GM21528 (cell line): Measurements from ENCODE around the gene SLC17A7.

Experiments
- ATAC-seq: cut with Tn5 transposase; IDR thresholded peaks from one replicate; pipeline ENCODE4 v1.9.1; 2021; ENCODE audit warnings: mild to moderate bottlenecking, moderate library complexity; ENCODE audit not compliant: unreplicated experiment, low FRiP score

SLC17A7 gene

DNA sequence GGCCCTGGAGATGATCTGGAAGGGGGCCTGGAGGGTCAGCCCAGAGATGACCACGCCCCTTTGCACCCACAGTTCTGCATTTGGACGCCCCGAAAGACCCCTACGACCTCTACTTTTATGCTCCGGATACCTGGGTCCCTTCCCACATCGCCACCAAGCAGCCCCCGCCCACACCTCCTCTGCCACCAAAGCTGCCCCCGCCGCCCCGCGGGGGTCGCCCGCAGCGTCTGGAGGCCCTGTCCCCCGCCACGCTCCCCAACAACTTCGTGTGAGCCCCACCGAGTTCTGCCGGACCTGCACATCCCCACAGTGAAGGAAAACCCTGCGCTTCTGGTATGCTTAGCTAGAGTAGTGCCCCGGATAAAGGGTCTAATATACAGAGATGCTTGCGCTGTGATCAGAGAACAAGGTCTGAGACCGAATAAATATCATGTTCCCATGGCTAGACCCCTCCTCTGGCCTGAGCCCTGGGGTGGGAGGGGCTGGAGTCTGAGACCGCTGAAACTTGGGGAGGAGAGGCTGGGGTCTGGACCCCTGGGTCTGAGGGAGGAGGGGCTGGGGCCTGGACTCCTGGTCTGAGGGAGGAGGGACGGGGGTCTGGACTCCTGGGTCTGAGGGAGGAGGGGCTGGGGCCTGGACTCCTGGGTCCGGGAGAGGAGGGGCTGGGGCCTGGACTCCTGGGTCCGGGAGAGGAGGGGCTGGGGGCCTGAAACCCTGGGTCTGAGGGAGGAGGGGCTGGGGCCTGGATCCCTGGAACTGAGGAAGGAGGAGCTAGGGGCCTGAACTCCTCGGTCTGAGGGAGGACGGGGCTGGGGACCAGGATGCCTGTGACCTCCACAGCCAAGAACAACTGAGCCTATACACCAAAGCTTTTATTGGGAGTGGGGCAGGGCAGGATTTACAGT is 12.5 kb downstream of the SLC17A7 start:
- ATAC-seq, result no peak

DNA sequence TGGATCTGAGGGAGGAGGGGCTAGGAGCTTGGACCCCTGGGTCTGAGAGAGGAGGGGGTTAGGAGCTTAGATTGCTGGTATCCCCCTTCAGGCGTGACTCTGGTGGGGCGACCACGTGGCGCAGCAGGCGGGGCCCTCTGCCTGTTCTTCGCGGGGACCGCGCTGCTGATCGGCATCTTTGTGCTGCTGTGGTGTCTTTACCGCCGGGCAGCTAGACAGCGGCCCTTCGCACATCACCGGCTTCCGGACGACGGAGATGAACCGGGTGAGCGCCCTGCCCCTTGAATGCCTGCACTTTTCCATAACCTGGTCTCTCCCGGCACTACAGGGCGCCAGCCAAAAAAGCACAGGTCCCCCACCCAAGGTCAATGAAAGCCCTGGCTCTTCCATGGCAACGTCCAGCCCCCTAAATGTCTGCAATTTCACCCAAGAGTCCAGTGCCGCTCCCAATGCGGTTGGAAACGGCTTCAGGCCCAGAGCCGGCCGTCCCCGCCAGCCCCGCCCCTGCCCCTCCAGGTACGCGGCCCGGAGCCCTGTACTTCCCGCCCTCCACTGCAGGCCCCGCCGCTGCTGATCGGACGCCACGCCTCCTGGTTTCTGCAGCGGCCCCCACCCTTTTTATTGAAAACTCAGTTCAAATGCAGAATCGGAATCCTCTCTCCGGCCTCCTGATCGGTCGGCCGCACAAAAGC is 13.3 kb downstream of the SLC17A7 start:
- no peak for ATAC-seq

DNA sequence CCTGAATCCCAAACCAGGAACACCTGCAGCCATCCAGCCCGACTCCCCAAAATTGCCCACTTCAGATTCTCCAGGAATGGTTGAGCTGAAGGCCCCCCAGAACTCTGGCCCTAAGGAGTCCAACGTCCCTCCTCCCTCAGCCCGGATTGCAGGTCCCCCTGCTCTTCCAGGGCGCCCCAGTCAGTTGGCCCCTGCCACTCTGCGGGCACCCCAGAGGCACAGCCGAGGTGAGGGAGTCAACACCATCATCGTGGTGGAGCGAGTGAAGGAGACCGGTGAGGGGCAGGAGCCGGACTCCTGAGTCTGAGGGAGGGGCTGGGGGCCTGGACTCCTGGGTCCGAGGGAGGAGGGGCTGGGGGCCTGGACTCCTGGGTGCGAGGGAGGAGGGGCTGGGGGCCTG is 14.0 kb downstream of the SLC17A7 start:
- ATAC-seq, result no peak

DNA sequence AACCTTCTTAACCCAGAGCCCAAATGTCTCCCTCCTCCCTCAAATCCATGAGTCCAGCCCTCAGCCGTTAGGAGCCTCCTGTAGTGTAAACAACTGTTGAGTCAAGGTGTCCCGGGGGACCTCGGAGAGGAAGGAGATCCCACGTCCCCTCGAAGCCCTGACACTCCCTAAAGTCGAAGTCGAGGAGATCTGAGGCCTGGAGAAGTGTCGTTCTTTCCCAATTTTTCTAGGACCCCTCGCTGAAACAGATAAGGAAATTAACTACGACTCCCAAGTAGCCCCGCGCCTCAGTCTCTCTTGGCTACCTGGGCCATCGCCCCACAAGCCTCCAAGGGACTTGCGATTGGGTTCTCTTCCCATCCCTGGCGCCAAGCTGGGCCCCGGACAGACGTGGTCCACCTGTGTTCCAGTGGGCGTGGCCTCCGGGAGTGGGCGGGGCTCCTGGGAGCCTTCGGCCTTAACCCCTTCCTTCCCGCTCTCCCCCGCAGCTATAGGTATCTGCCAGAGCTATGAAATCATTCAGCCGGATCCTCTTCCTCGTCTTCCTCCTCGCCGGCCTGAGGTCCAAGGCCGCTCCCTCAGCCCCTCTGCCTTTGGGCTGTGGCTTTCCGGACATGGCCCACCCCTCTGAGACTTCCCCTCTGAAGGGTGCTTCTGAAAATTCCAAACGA is 15.3 kb downstream of the SLC17A7 start:
- ATAC-seq, result no peak

DNA sequence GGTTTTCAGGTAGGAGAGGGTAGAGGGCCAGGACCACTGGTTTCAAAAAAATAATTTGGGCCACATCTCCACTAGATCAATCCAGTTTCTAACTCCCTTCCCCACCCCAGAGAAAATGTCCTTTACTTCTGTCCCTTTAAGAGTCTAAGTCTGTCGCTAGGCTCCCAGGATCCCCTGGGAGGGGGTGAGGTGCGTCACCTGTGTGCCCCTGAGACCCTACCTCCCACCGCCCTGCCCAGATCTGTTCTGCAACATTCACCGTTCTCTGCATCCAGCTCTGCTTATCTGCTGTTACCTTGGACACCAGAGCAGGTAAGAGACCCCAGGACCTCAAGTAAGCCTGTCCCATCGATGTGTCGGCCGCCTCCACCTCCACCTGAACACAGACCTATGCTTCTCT is 16.1 kb downstream of the SLC17A7 start, which contains the start of gene GFY:
Gene GFY, plus strand, starts transcription at position 211 of the 400 bp plus-strand sequence. CDS start 1,043 bp downstream, outside the sequence.
- no peak for ATAC-seq

DNA sequence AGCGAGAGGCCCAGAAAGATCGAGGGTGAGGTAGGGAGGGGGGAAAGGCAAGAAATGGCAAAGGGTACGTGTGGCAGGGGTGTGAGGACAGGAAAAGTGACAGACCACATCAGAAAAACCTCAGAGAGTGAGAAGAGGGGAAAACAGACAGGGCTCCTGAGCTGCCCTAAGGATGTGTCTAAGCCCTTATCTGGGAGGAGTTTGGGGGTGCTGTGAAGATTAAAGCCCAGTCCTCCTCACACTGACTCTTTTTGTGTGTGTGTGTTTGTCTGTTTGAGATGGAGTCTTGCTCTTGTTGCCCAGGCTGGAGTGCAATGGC is 17.4 kb downstream of the SLC17A7 start:
- no peak for ATAC-seq

DNA sequence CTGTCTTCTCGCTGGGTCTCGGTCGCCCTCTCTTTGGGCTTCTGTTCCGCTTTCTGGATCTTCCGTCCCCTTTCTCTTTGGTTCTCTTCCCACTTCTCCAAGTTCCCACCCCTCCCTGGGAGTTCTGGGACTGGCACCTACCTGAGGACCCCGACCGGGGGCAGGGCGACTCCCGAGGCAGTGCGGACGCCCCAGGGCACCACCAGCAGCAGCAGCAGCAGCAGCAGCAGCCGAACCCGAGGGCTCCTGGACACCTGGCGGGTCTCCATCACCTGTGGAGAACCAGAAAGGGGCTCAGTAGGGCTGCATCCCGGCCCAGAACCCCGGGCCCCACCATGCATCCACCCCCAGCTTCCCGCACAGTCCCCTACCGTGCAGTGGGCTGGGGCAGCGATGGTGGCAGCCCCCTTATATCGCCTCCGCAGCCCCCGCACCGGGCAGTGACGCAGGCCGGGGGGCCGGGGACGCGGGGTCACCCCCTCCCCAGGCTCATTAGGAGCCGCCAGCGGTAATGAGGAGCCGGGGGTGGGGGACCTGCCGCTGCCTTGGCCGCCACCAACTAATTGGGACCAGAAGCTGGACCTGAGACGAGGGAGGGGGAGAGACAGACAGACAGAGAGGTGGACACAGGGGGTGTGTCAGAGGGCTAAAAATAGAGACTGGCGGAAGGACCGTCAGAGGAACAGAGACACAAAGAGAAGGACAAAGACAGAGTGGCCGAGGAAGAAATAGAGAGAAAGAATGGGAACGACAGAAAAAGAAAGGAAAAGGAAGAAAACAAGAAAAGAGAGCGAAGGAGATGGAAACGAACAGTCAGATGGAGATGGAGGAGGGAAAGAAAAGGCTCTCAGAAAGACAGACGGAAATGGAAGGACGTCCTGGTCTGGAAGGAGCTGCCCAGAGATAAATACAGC is 18.0 kb downstream of the SLC17A7 start, which contains the start of gene PTH2:
Gene PTH2, minus strand, starts transcription at position 371 of the 914 bp plus-strand sequence. Its CDS starts 102 bp downstream, at position 269.
- no peak for ATAC-seq

DNA sequence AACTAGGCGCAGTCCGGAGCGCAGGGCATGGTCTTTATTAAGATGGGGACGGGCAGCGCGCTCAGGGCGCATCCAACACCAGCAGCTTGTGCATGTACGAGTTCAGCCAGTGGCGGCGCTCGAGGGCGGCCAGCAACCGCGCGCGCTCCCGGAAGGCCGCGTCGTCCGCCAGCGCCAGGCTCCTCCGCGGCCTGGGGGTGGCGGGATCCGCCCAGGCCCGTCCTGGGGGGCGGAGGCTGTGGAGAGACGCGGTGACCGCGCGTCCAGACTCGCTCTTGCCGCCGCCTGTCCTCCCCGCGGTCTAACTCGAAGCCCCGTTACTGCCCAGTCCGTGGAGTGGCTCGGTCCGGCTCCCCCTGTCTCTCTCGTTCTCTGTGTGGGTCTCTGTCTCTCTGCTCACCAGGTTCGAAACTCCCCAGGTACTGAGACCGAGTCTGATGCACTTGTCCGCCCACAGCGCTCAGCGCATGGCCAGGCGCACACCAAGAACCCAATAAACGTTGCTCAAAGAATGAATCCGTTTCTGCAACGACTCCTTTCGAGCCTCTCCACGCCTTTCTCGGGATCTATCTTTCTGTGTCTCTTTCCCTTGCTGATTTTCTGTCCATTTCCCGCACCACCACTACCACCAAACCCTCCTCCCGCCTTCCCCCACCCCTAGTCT is 18.8 kb downstream of the SLC17A7 start:
- ATAC-seq, result no peak

DNA sequence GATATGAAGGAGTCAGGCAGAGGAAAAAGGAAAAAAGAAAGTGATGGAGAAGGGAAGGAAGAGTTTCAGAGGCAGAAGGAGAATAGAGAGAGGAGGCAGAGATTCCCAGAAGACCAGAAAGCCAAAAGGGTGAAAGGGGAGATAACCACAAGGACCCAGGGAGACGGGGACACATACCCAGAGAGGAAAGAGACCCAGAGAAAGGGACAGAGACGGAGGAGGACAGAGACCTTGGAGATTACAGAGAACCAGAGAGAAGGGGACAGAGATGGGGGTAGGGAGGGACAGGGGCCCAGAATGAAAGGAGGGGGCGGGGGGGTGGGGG is 19.5 kb downstream of the SLC17A7 start:
- ATAC-seq, result no peak

DNA sequence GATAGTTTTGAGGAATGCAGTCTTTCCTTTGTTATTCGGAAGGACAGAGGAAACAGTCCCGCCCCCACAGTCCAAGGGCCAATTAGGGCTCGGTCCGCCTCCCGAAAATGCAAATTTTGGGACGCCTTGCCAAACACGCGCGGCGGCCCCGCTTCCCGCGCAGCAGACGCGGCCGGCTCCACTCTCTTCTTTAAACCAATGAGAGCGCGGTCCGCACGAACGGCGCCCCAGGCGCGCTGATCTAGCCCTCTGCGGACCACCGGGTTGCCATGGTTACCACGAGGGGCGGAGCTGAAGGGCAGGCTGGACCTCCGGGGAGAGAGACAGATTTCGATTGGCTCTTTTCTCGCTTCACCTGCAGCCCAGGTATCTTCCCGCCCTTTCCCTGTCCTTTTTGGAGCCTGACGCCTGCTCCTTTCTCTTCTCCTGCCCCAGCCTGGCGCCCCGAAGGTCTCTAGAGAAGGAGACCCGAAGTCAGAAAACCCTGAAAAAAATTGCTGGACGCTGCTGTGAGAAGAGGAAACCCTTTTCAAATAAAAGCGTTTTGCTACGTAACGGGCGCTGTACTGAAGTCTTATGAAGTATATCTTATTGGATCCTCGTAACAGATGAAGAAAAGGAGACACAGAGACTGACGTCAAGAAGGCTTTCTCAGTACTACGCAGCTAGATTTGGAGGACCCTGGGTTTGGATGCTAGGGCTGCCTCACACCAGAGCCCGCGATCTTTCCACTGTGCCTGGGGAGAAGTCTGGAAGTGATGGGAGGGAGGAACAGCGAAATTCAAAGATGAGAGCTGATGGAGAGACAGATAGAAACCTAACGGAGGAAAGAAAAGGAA is 20.1 kb downstream of the SLC17A7 start:
- no peak for ATAC-seq

DNA sequence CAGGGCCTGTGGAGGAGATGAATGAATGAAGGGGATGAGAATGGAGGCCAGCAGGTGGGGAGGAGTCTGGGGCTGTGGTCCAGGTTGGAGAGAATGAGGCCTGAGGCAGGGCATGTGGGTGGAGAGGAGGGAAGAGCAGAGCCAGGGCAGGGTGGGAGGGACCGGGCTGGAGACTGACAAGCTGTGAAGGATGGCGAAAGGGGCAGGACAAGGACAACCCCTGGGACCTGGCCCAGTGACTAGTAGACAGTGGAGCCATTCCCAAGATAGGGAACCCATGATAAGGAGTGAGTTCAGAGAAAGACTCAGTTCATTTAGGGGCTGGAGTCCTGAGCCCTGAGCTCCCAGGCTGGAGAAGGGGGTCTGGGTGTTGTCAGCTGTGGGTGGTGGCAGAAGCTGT is 21.1 kb downstream of the SLC17A7 start:
- no peak for ATAC-seq

DNA sequence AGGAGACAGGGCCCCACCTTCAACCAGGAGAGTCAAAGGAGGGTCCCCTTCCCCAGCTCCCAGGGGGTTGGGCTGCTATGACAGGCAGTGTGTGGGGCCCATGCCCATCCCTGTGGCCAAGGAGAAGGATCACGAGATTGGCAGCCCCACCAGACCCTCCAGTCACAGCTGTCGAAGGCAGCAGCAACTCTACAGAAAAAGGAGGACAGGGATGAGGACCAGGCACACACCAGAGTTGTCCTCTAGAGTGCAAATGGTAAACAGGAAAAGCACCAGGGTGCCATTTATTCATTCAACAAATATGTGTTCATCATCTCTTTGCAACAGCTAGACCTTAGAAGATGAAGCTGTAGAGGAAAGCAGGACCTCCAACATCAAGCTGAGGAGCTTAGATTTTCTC is 22.2 kb downstream of the SLC17A7 start:
- no peak for ATAC-seq

DNA sequence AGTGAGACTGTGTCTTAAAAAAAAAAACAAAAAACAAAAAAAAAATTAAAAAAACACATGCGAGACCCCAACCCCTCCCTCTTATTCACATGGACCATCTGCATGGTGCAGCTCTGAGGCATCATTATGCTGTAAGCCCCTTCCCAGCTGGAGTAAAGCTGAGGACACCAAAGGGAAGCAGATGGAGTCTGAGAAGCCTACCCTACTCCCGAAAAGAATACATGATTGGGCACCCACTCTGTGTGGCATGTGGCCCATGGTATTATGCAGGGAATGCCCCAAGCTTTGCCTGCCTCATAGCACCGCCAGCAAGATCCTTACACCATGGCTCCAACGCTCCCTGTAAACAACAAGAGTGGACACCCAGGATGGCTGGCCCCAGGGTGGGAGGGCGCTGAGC is 22.8 kb downstream of the SLC17A7 start:
- ATAC-seq, result no peak

DNA sequence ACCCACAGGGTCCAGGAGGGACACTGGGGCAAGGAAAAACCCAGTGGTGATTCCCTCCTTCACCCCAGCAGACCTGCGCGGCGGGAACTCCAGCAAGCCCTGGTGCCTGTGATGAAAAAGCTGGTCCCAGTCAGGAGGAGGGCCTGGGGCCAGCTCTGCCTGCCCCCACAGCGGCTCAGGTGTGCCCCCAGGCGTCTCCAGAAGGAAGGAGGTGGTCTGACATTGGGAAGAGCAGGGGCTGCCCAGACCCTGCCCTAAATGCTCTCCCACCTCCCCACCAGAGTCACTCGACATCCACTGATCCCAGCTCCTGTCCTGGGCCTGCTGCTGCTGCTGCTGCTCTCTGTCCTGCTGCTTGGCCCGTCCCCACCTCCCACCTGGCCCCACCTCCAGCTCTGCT is 24.2 kb downstream of the SLC17A7 start:
- ATAC-seq, result no peak

DNA sequence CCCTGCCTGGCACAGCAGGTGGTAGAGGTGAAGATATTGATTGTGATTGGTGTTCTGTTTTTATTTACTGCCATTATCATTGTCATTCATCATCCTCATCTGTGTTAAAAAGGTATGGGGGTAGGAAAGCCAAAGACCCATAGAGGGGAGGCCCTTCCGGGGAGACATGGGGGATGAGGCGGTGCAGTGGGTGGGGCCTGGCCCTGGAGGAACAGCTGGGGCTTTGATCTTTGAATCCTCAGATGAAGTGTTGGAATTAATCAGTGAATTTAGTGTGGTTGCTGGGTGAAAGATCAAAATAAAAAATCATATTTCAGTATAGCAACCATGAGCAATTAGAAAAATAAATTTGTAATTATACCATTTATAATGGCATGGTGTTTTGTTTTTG is 25.5 kb downstream of the SLC17A7 start:
- no peak for ATAC-seq

DNA sequence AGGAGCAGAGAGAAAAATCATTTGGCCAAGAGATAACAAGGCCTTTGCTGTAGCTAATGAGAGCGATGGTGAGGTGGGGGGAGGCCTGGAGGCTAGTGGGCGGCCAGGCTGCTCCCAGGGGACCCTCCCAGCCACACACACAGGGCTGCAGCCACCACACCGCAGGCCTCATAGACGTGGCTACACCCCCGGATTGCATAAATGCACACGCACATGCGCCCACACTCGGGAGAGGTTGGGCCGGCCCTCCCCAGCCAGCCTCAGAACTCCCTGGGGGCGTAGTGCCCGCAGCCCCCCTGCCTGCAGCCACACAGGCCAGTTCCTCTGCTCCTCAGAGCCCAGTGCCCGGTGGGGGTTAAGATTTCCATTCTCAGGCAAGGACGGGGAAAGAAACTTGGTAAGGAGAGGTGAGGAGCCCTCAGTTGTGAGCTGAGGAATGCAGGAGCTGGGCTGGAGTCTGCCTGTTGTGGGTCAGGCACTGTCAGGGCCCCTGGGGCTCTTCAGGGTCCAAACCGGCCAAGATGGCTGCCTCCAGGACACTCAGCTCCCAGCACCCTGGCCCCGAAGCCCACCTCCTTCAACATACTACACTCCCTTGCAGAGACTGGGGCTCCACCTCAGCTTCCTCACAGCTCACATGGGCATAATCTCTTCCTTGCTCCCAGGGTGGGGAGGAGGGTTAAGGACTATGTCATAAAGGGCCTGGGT is 26.1 kb downstream of the SLC17A7 start:
- no peak for ATAC-seq

DNA sequence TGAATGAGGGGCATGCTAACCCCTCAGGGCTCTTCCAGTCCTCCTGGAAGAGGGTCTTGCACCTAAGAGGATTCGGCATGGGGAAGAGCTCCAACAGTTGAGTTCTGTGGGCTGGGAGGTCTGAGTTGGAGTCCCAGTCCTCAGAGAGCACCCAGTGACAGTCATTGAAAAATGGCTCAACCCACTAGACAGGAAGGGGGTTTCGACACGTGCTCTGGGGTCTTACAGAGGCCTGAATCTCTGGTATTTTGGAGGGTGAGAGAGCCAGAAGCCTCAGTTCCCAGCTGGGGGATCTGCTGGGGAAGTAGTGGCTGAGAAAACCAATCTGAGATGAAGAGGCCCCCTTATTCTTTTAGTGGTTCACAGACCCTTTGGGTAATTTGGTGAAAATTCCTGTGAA is 27.1 kb downstream of the SLC17A7 start:
- no peak for ATAC-seq

DNA sequence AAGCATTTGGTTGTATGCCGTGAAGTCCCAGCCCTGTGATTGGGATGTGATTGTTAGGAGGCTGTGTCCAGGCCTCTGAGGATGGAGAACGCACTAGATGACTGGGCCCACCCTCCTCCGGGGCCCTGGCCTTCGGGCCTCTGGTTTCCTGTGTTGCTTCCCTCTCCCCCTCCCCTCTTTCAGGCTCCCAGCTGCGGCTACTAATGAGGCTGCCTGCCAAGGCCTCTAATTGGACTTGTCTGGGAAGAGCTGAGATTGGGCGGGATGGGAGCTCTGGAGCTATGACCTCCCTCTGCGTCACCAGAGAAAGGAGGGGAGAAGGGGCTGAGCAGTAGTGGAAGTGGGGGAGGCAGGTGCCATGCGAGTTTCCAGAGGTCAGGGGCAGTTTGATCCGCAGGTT is 28.0 kb downstream of the SLC17A7 start:
- ATAC-seq, result no peak
